Neural cell (in vitro differentiated cells): Measurements from ENCODE around the gene KCNK7.

ENCODE experiments used
- CTCF ChIP-seq: fragments of 450-650 bp; IDR thresholded peaks from 2 replicates; pipeline ENCODE4 v1.5.1; 2014; ENCODE audit warnings: antibody characterized with exemption, mild to moderate bottlenecking, moderate library complexity; ENCODE audit not compliant: poor library complexity, severe bottlenecking
- EP300 ChIP-seq: fragments of 450-650 bp; conservative IDR thresholded peaks from 2 replicates; pipeline ENCODE4 v1.6.1; 2014; ENCODE audit warnings: antibody characterized with exemption, mild to moderate bottlenecking, moderate library complexity; ENCODE audit not compliant: poor library complexity, severe bottlenecking
- EZH2 ChIP-seq: fragments of 200-600, 300-800 bp; shearing (Covaris generic), sonication (generic); IDR thresholded peaks from 2 replicates; pipeline ENCODE4 v1.6.1; 2014; ENCODE audit warnings: antibody characterized with exemption, low read length, borderline replicate concordance, mild to moderate bottlenecking; ENCODE audit not compliant: insufficient read depth, poor library complexity, severe bottlenecking
- POLR2AphosphoS5 ChIP-seq: IDR thresholded peaks from 2 replicates; pipeline ENCODE4 v1.6.1; 2012
- REST ChIP-seq: IDR thresholded peaks from 2 replicates; pipeline ENCODE4 v1.6.1; 2012; ENCODE audit warnings: borderline replicate concordance
- SMC3 ChIP-seq: fragments of 450-650 bp; conservative IDR thresholded peaks from 2 replicates; pipeline ENCODE4 v1.6.1; 2014; ENCODE audit warnings: antibody characterized with exemption, mild to moderate bottlenecking, moderate library complexity; ENCODE audit not compliant: poor library complexity
- TAF1 ChIP-seq: IDR thresholded peaks from 2 replicates; pipeline ENCODE4 v1.6.1; 2012; ENCODE audit warnings: low read depth

- TF ChIP-seq EZH2, result no peak
- no peak for TF ChIP-seq CTCF
- TF ChIP-seq TAF1, result no peak
- no peak for TF ChIP-seq REST
- no peak for TF ChIP-seq SMC3
- no peak for TF ChIP-seq POLR2AphosphoS5
- TF ChIP-seq EP300, result no peak
Observed at GRCh38 chr11:65571420-65571819, 24.2 kb downstream of the KCNK7 start.
